Breast epithelium (tissue), 3 donors: ENCODE results near the gene TAAR9.

Experiments used
- CTCF ChIP-seq, 3 donors: fragments of 450-650 bp; IDR thresholded peaks; one replicate each; pipeline ENCODE4 v1.5.1; 2016 to 2017; ENCODE audit warnings: antibody characterized with exemption in 3 of 3, mild to moderate bottlenecking in 3 of 3, moderate library complexity in 3 of 3
- POLR2A ChIP-seq: fragments of 450-650 bp; IDR thresholded peaks from one replicate; pipeline ENCODE4 v1.6.1; 2016; ENCODE audit warnings: antibody characterized with exemption, mild to moderate bottlenecking, moderate library complexity
- POLR2AphosphoS5 ChIP-seq, 3 donors: sonication (generic); formaldehyde crosslinking; IDR thresholded peaks; one replicate each; pipeline ENCODE4 v1.6.1; 2017; ENCODE audit warnings: antibody characterized with exemption in 3 of 3

- no peak for TF ChIP-seq CTCF (IDR thresholded peaks at IDR 0.05)
- no peak for TF ChIP-seq POLR2AphosphoS5 (IDR thresholded peaks at IDR 0.05)
- TF ChIP-seq POLR2A = no peak
Measured at GRCh38 chr6:132570221-132570777, 32.2 kb downstream of the TAAR9 start, which contains the start of gene TAAR6.
